NCI-H446 treated with DMSO at 0.1 percent for 48 hours (cell line): ENCODE data around the gene ANO7.

Experiments used
- DNase-seq: peaks from one replicate; lab custom pipeline; 2025; lab: John Stamatoyannopoulos, UW

ANO7 gene

DNA sequence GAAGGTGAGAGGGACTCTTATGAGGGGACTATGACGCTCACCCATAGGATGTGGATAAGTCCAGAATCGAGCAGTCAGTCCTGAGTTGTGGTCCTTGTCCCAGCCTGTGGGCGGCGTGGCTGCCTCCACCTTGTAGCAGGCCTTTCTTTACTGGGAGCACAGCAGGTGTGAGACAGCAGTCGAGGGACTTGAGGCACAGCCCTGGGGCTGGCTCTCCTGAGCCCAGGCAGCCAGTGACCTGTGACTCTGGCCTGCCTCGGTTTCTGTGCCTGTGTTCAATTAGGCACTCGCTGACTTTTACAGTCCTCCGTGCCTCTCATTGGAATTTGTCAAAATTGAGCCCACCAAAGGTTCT, 30.0 kb upstream of the ANO7 start:
- no peak for DNase-seq

DNA sequence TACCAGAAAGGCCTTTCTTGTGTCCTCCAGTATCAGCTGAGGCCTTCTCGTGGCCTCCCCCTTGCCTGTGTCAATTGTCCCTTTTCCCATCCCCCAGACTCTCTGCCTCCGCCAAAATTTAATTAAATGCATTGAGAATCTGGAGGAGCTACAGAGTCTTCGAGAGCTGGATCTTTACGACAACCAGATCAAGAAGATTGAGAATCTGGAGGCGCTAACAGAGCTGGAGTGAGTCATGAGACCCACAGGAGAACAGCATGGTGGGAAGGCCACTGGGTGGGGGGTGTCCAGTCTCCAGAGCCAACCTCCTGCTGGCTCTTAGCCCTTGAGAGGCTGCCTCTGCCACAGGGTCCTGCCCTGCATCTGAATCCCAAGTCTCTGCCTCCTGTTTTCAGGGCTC, 29.4 kb upstream of the ANO7 start:
- DNase-seq: no peak

DNA sequence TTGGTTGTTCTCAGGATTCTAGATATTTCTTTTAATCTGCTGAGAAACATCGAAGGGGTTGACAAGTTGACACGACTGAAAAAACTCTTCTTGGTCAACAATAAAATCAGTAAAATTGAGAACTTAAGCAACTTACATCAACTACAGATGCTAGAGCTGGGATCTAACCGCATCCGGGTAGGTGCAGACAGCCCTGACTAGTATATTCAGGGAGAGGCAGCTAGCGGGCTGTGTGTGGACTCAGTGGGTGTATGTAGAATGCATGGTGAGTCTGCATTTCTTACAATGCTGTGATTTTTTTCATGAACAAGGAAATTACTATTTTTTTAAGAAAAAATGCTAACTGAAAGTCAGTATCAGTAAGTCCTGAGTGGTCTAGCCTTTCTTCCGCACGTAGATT, 28.2 kb upstream of the ANO7 start:
- no peak for DNase-seq

DNA sequence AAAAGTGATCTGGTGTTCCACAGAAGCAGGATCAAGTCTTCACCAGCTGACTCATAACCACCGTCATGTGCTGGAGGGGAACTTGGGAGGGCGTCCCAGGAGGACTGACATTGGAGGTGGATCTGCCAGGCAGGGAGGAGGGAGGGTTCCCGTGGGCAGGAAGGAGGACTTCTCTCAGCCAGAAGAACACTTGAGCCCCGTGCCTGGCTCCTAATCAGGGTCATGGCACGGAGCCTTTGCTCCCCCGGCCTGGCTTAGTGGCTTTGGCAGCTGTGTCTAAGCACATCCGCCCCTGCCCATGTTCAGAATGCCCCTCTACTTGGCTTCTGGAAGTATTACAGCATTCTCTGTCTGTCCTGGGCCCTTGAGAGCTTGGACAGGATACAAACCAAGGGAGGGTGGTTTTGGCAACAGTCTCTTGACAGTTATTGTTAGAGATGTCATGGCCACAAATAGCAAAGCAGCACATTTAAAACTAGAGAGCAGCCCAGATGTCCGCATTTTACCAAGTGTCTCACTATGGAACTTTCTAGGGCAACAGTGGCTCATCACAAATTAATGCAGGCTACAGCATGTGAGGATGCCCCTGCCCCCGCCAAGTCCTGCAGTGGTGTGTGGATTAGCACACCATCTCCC, 26.7 kb upstream of the ANO7 start:
- peak; percentile 86 for DNase-seq

GRCh38 chr2:241163601-241164118, 24.8 kb upstream of the ANO7 start:
- DNase-seq: no peak

GRCh38 chr2:241168366-241168765, 20.1 kb upstream of the ANO7 start:
- DNase-seq: no peak

DNA sequence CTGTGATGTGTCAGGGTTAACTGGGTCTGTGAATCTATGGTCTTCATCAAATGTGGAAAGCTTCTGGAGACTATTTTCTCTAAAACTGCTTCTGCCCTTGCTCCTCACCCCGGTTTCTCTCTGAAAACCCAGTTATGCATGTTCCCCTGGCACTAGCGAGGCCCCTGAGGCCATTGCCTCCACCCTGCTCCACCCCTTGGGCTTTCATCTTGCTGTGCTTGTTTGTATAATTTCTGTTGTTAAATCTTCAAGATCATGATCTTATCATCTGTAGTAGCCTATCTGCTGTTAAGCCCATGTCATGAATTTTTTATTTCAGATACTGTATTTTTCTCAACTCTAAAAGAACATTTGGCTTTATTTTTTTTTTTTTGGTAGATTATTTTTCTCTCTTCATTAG, 14.9 kb upstream of the ANO7 start:
- no peak for DNase-seq

GRCh38 chr2:241177526-241178334, 10.7 kb upstream of the ANO7 start:
- no peak for DNase-seq

DNA sequence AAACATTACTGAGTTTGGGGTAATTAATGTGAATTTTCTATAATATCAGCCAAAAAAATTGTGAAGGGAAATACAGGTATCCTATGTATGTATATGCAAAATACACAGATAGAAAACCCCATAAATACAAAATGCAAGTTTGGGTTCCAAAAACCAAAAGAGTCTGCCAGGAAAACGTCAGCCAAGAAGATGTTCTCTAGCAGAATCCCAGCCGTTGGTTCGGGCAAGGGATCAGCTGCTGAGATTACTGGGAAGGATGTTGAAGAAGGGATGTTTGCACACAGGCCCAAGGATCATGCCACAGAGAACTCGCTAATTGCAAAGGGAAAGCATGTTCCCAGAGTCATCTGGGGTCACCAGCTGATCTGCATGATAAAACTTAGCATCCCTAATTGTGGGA, 9.5 kb upstream of the ANO7 start:
- DNase-seq: no peak

- DNase-seq: no peak
These were observed 8.6 kb upstream of the ANO7 start for GRCh38 chr2:241179899-241180298.

DNA sequence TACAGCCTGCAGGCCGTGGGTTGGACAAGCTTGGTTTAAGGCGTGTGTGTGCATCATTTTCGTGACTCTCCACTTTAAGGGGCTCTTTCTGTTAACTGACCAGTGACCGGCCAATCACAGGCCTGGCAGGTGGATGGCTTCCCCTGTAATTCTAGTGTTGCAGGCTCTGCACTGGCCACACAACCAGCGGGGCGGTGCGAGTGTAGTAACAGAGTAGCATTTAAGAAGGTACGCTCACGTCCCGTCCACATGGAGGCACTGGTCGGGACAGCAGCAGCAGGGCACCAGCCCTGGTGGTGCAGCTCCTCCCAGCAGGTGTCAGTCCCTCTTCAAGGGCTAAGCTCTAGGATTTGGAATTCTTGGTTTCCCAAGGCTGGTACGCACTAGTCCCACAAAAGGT, 8.0 kb upstream of the ANO7 start:
- no peak for DNase-seq

DNA sequence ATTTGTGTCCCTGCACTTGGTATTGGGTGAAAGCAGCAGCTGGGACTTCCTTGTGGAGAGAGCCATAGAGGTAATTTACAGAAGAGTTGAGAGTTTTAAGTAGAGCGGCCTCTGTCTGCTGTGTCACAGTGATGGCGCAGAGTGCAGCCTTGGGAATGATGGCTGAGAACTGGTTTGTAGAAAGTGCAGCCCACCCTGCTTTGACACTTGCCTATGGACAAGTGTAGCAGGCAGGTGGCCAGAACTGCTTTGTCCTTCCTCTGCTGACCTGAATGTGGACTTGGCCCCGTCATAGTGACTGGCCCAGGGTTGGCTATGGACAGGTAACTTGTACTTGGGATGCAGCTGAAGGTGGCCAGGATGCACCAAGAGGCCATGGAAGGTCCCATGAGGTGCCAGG, 6.4 kb upstream of the ANO7 start:
- no peak for DNase-seq

- no peak for DNase-seq
These were observed 5.8 kb upstream of the ANO7 start for GRCh38 chr2:241182531-241183133.

GRCh38 chr2:241183221-241183620, 5.3 kb upstream of the ANO7 start:
- no peak for DNase-seq

DNA sequence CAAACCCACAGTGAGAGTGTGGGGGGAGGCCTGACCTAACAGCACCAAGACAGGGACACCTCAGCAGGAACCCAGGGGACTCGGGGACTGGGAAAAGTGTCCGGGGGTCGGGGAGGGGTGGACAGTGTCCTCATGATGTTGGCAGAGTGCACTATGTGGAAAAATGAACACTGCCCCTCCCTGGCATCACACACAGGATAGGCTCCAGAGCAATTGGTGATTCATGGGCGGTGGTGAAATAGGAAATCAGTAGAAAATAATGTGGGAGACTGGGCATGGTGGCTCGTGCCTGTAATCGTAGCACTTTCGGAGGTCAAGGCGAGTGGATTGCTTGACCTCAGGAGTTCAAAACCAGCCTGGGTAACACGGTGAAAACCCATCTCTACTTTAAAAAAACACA, 3.6 kb upstream of the ANO7 start:
- DNase-seq: no peak

GRCh38 chr2:241185961-241186360, 2.5 kb upstream of the ANO7 start:
- no peak for DNase-seq

- no peak for DNase-seq
These were observed 1.2 kb upstream of the ANO7 start for GRCh38 chr2:241187101-241187917.

DNA sequence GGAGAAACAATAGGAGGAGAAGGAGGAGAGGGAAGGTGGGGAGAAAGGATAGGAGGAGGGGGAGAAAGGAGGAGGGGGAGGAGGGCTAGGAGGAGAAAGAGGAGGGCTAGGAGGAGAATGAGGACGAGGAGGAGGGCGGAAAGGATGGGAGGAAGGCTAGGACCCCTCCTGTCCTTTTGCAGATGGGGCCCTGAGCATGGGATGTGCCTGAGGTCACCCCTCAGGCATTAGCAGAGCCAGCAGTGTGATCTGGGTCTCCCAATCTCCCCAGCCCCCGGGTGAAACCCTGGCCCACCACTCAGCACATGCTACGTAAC, 601 bp upstream of the ANO7 start:
- no peak for DNase-seq

DNA sequence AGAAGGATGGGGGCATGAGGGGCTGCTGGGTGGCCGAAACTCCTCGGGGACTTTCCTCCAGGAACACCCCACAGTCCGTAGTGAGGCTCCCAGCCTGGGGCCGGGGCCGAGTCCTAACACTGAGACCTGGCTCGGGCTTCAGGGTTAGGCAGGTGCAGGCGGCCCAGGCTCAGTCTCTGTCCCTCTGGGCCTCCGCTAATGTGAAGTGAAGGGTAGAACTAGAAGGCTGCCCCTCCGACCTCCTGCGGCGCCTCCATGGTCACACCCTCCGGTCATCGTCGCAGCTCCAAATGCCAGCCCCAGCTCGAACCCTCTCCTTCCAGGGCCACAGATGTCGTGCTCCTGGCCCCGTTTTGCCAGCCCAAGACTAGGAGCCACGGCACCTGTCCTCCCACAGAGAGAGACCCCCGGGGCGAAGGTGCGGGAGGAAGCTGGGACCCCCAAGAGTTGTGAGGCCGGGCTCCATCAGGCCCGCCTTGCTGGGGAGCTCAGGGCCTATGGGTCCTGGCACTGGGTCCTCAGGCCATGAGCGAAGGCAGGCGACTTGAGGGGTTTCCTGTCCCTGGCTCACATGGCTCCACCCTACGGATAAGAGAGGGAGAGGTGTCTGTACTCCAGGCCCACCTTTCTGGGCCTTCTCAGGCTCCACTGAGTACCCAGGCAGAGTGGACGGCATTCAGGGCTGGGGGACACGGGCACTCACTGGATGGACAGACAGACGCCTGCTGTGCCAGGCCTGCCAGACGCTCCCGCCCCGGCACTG, 797 bp downstream of the ANO7 start:
- DNase-seq: no peak

DNA sequence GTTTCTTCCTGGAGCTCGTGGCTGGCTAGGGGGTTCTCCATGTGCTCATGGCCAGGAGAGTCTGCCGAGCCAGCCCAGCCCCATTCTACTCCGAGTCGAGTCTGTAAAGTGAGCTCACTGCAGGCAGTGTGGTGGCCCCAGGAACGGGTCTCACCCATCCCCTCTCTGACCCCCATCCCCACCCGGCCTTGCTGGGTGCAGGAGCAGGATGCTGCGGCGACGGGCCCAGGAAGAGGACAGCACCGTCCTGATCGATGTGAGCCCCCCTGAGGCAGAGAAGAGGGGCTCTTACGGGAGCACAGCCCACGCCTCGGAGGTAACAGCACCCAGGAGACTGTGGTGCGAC, 1.4 kb downstream of the ANO7 start:
- no peak for DNase-seq

GRCh38 chr2:241190291-241190981, 2.0 kb downstream of the ANO7 start:
- no peak for DNase-seq
